ENCODE data around the gene HPCA.

The HPCA gene

GRCh38 chr1:32934535-32934934, 48.2 kb downstream of the HPCA start:
- no peak for DNase-seq (ENCODE audit: low read depth, low spot score)
- ChIA-PET CTCF (interaction anchor here (0.9 to 15.5 kb wide), 19 partner anchors 10 to 159 kb away, joined by 3 to 277 read pairs (median 7); no protein-coding TSS in a partner anchor), POLR2A (no interaction called here)
- TF ChIP-seq, protein P1, sequence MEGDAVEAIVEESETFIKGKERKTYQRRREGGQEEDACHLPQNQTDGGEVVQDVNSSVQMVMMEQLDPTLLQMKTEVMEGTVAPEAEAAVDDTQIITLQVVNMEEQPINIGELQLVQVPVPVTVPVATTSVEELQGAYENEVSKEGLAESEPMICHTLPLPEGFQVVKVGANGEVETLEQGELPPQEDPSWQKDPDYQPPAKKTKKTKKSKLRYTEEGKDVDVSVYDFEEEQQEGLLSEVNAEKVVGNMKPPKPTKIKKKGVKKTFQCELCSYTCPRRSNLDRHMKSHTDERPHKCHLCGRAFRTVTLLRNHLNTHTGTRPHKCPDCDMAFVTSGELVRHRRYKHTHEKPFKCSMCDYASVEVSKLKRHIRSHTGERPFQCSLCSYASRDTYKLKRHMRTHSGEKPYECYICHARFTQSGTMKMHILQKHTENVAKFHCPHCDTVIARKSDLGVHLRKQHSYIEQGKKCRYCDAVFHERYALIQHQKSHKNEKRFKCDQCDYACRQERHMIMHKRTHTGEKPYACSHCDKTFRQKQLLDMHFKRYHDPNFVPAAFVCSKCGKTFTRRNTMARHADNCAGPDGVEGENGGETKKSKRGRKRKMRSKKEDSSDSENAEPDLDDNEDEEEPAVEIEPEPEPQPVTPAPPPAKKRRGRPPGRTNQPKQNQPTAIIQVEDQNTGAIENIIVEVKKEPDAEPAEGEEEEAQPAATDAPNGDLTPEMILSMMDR (IDR thresholded peaks at IDR 0.05; ENCODE audit: insufficient read depth, low read length, missing control alignments) = no peak
- no peak overlapping the region for H3K4me3 ChIP-seq (ENCODE audit: low read depth, low read length)

DNA sequence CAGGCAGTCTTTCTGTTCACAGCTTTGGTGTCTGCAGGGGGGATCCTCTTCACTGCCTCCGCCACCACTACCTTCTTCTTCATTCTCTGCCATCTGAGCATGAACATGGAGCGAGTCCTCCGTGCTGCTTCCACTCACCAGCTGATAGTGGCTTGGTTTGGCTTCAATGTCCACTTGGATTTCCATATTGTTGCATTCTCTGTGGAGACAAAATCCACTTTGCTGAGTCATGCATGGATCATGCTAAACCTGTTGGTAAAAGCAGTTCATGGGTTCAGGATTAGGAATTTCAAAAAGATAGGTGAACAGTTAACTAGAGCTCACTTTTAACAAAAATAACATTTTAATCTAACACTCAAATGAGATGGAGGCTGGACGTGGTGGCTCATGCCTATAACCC, 50.8 kb downstream of the HPCA start:
- ChIA-PET POLR2A (no interaction called here), CTCF (interaction anchor here (0.9 to 15.5 kb wide), 10 partner anchors 12 to 190 kb away, joined by 3 to 277 read pairs (median 4); no protein-coding TSS in a partner anchor)
- no peak for DNase-seq (ENCODE audit: low read depth, low spot score)
- H3K4me3 ChIP-seq (ENCODE audit: low read depth, low read length) = no peak overlapping the region
- TF ChIP-seq, protein P1 (IDR thresholded peaks at IDR 0.05; ENCODE audit: insufficient read depth, low read length, missing control alignments) = no peak

- POLR2A ChIA-PET = interaction anchor here (1.2 to 1.7 kb wide), 2 partner anchors 29 to 68 kb away, joined by 3 read pairs; no protein-coding TSS in a partner anchor
- CTCF ChIA-PET = interaction anchor here (1.3 to 15.5 kb wide), 6 partner anchors 8 to 146 kb away, joined by 5 to 188 read pairs (median 30); no protein-coding TSS in a partner anchor
- no peak overlapping the region for H3K4me3 ChIP-seq (ENCODE audit: low read depth, low read length)
- peak; percentile 74 for DNase-seq (ENCODE audit: low read depth, low spot score)
- TF ChIP-seq, protein P1 (IDR thresholded peaks at IDR 0.05; ENCODE audit: insufficient read depth, low read length, missing control alignments) = no peak
Measured at GRCh38 chr1:32939655-32940371, 53.5 kb downstream of the HPCA start.

DNA sequence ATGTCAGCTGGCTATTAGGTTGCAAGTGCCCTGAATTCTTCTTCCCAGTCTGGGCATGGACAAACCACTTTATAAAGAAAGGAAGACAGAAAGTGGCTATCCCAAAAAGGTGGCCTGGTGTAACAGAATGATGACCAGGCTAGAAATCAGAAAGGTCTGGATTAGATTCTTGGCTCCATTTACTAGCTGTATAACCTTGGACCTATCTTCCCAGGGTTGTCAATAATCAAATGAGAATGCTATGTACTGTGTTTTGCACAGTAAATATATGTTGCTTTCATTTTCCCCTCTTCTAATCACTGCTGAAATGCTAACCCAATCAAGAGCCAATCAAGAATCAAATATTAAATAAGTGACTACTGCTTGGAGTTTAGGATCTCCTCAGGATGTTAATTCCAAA, 57.9 kb downstream of the HPCA start:
- no peak overlapping the region for H3K4me3 ChIP-seq (ENCODE audit: low read depth, low read length)
- ChIA-PET CTCF (interaction anchor here (0.8 to 10.7 kb wide), 4 partner anchors 13 to 142 kb away, joined by 3 to 101 read pairs (median 8); no protein-coding TSS in a partner anchor), POLR2A (no interaction called here)
- TF ChIP-seq, protein P1 (IDR thresholded peaks at IDR 0.05; ENCODE audit: insufficient read depth, low read length, missing control alignments) = no peak
- no peak for DNase-seq (ENCODE audit: low read depth, low spot score)
